Keratinocyte (primary cell): ENCODE results near the gene PARM1.

Experiments
- CTCF ChIP-seq, 3 experiments: IDR thresholded peaks in 1 of 3; conservative IDR thresholded peaks in 1 of 3; optimal IDR thresholded peaks in 1 of 3; 2 replicates in 2 of 3; 3 replicates in 1 of 3; pipeline versions ENCODE3 to v1.5.1; 2011; ENCODE audit warnings: low read length in 3 of 3, mild to moderate bottlenecking in 3 of 3, moderate library complexity in 2 of 3, control low read depth in 1 of 3, inconsistent platforms in 1 of 3; ENCODE audit not compliant: insufficient read depth in 2 of 3; ENCODE audit errors: extremely low read depth in 1 of 3
- EZH2 ChIP-seq: IDR thresholded peaks from one replicate; pipeline ENCODE4 v1.6.1; 2012; ENCODE audit warnings: inconsistent platforms, mild to moderate bottlenecking, low read length, moderate library complexity

GRCh38 chr4:75011131-75011795 lies 78.3 kb downstream of the PARM1 start:
- TF ChIP-seq CTCF (optimal IDR thresholded peaks at IDR 0.05 in 1 of 3, IDR thresholded peaks at IDR 0.05 in 1 of 3, conservative IDR thresholded peaks at IDR 0.05 in 1 of 3; ENCODE audit: extremely low read depth in 1 of 3, insufficient read depth in 2 of 3, low read length in 3 of 3) (no peak), EZH2 (no peak)
